ENCODE results near the gene TENT4B.

TENT4B gene

GRCh38 chr16:50260206-50261159 lies 107.4 kb downstream of the TENT4B start:
- DNase-seq, result no peak

GRCh38 chr16:50261160-50261706 lies 108.1 kb downstream of the TENT4B start:
- no peak for DNase-seq

- DNase-seq, result no peak
These were observed 108.7 kb downstream of the TENT4B start for GRCh38 chr16:50261707-50262235.

GRCh38 chr16:50263060-50263909 lies 110.2 kb downstream of the TENT4B start:
- DNase-seq, result no peak

- DNase-seq, result no peak
These were observed 111.1 kb downstream of the TENT4B start for GRCh38 chr16:50263940-50264929.

- no peak for DNase-seq
These were observed 112.2 kb downstream of the TENT4B start for GRCh38 chr16:50265260-50265659.

- DNase-seq, result no peak
These were observed 112.7 kb downstream of the TENT4B start for GRCh38 chr16:50265716-50266336.

- peak; percentile 77 for DNase-seq
These were observed 113.4 kb downstream of the TENT4B start, which contains the start of gene ADCY7 for GRCh38 chr16:50266337-50267091. Gene ADCY7, plus strand, starts transcription at chr16:50266551. Its CDS starts 21,629 bp downstream, at chr16:50288180.

GRCh38 chr16:50267151-50267631 lies 114.1 kb downstream of the TENT4B start:
- DNase-seq, result no peak

- DNase-seq, result no peak
These were observed 114.5 kb downstream of the TENT4B start for GRCh38 chr16:50267651-50268050.

GRCh38 chr16:50268352-50268751 lies 115.2 kb downstream of the TENT4B start:
- no peak for DNase-seq

- no peak for DNase-seq
These were observed 116.1 kb downstream of the TENT4B start for GRCh38 chr16:50269061-50269705.

- DNase-seq, result no peak
These were observed 116.8 kb downstream of the TENT4B start for GRCh38 chr16:50269769-50270509.

- DNase-seq, result no peak
These were observed 117.5 kb downstream of the TENT4B start for GRCh38 chr16:50270510-50271147.

- DNase-seq, result no peak
These were observed 118.3 kb downstream of the TENT4B start for GRCh38 chr16:50271148-50272041.

- no peak for DNase-seq
These were observed 119.0 kb downstream of the TENT4B start for GRCh38 chr16:50272111-50272571.

GRCh38 chr16:50272687-50273381 lies 119.7 kb downstream of the TENT4B start:
- DNase-seq, result no peak

Data from GDM1 (cell line).